Endothelial cell (in vitro differentiated cells): Measurements from ENCODE around the gene PCDHGA2. TPM values are rescaled to one million over a fixed set of nuclear protein-coding genes. Genes with fewer than 3 reads are reported as not detected.
A peak's percentile ranks its signal among the peaks of the same experiment; 100 is the strongest.

Source experiments
- DNase-seq: peaks from one replicate; pipeline ENCODE4 v3.0.0; 2021; ENCODE audit warnings: low spot score
- H3K27ac Mint-ChIP-seq: one replicate; pipeline ENCODE4 v1.8.0; 2021; ENCODE audit warnings: mixed read lengths, inconsistent platforms; ENCODE audit not compliant: unreplicated experiment
- H3K27me3 Mint-ChIP-seq: one replicate; pipeline ENCODE4 v1.8.0; 2021; ENCODE audit warnings: mild to moderate bottlenecking, moderate library complexity, mixed read lengths, inconsistent platforms; ENCODE audit not compliant: unreplicated experiment
- H3K36me3 Mint-ChIP-seq: one replicate; pipeline ENCODE4 v1.8.0; 2021; ENCODE audit warnings: mild to moderate bottlenecking, low read depth, mixed read lengths, inconsistent platforms; ENCODE audit not compliant: unreplicated experiment
- H3K4me1 Mint-ChIP-seq: one replicate; pipeline ENCODE4 v1.8.0; 2021; ENCODE audit warnings: mild to moderate bottlenecking, mixed read lengths, inconsistent platforms; ENCODE audit not compliant: unreplicated experiment
- H3K4me3 Mint-ChIP-seq: one replicate; pipeline ENCODE4 v1.8.0; 2021; ENCODE audit warnings: mild to moderate bottlenecking, mixed read lengths, inconsistent platforms; ENCODE audit not compliant: unreplicated experiment
- H3K9me3 Mint-ChIP-seq: one replicate; pipeline ENCODE4 v1.8.0; 2021; ENCODE audit warnings: mixed read lengths, inconsistent platforms; ENCODE audit not compliant: unreplicated experiment
- total RNA-seq: library from RNA; stranded (reverse); fragmentation: NEBNext Ultra II Directional; extraction: Animal tissue kit (Norgen Biotek cat#: 25700); gene quantifications from one replicate; pipeline ENCODE4 v1.2.1, GENCODE V29; 2021; ENCODE audit not compliant: unreplicated experiment
- TF ChIP-seq, protein P1 (sequence below): fragments of 200-600 bp; sonication (generic); IDR thresholded peaks from one replicate; pipeline ENCODE4 v1.5.0; 2021; ENCODE audit warnings: antibody characterized with exemption; ENCODE audit not compliant: unreplicated experiment

Gene PCDHGA2
- total RNA-seq, 1 donor from 2014 or later = 1.6 TPM

DNA sequence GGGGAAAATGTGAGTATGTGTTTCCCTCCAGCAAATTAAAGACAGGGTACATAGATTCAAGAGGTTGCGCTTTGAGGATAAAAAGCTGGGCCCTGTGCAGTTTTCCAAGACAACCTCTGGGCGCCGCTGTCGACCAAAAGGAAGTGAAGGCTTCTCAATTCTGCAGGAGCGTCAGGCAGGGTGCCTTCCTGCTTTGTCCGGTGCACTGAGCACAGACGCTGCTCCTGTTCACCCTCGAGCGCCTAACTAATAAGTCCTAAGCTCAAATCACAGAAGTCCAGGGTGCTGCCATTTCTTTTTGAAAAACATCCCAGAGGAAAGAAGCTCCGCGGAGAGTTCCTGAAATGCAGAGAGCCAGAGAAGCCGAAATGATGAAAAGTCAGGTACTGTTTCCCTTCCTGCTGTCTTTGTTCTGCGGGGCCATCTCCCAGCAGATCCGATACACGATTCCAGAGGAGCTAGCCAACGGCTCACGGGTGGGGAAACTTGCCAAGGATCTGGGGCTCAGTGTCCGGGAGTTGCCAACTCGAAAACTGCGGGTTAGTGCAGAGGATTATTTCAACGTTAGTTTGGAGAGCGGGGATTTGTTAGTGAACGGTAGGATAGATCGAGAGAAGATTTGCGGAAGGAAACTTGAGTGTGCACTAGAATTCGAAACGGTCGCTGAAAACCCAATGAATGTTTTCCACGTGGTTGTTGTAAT lies 11.5 kb downstream of the PCDHGA2 start, which contains the start of gene PCDHGB1:
PCDHGB1 (plus strand) TSS at position 183 of the 703 bp plus-strand sequence; CDS start at position 345, 162 bp downstream.
- Mint-ChIP-seq H3K4me1 (no peaks in the 10 kb centered on the region), H3K27me3 (peaks cover 5% of the 10 kb centered on the region)
- DNase-seq = peak; percentile 25

DNA sequence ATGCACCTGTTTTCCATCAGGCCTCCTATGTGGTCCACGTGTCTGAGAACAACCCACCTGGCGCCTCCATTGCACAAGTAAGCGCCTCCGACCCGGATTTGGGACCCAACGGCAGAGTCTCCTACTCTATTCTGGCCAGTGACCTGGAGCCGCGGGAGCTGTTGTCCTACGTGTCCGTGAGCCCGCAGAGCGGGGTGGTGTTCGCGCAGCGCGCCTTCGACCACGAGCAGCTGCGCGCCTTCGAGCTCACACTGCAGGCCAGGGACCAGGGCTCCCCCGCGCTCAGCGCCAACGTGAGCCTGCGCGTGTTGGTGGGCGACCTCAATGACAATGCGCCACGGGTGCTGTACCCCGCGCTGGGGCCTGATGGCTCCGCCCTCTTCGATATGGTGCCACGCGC lies 13.0 kb downstream of the PCDHGA2 start:
- no peaks in the 10 kb centered on the region for H3K4me1 Mint-ChIP-seq
- H3K9me3 Mint-ChIP-seq = peaks cover 29% of the 10 kb centered on the region
- no peak overlapping the region for H3K4me3 Mint-ChIP-seq
- peaks cover 6% of the 10 kb centered on the region for H3K27me3 Mint-ChIP-seq
- TF ChIP-seq, protein P1, sequence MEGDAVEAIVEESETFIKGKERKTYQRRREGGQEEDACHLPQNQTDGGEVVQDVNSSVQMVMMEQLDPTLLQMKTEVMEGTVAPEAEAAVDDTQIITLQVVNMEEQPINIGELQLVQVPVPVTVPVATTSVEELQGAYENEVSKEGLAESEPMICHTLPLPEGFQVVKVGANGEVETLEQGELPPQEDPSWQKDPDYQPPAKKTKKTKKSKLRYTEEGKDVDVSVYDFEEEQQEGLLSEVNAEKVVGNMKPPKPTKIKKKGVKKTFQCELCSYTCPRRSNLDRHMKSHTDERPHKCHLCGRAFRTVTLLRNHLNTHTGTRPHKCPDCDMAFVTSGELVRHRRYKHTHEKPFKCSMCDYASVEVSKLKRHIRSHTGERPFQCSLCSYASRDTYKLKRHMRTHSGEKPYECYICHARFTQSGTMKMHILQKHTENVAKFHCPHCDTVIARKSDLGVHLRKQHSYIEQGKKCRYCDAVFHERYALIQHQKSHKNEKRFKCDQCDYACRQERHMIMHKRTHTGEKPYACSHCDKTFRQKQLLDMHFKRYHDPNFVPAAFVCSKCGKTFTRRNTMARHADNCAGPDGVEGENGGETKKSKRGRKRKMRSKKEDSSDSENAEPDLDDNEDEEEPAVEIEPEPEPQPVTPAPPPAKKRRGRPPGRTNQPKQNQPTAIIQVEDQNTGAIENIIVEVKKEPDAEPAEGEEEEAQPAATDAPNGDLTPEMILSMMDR = no peak
- H3K36me3 Mint-ChIP-seq = peaks cover 45% of the 10 kb centered on the region
- DNase-seq = no peak
- no peak overlapping the region for H3K27ac Mint-ChIP-seq

More for the DNA sequence above, 11.5 kb downstream of the PCDHGA2 start, which contains the start of gene PCDHGB1:
- peaks cover 41% of the 10 kb centered on the region for H3K36me3 Mint-ChIP-seq
- TF ChIP-seq, protein P1 = no peak
- H3K9me3 Mint-ChIP-seq = peaks cover 30% of the 10 kb centered on the region
- H3K27ac Mint-ChIP-seq = no peak within 1 kb of the TSS
- H3K4me3 Mint-ChIP-seq = peak within 1 kb of the TSS; percentile 43

DNA sequence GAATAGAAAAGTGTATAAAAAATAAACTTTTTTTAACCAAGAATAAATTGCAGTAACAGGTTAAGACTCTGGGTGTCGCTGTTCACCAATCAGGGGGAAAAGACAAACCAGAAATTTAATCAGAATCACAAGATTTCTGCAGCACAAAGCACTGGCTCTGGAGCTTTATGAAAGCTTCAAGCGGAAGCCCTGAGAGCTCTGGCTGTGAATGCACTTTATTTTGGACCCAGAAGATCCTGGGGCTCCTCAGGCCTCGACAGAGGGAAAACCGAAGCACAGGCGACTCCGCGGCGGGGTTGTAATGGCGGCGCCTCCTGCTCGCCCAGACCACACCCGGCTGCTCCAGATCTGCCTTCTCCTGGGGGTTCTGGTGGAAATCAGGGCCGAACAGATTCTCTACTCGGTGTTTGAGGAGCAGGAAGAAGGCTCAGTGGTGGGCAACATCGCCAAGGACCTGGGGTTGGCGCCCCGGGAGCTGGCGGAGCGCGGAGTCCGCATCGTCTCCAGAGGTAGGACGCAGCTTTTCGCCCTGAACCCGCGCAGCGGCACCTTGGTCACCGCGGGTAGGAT lies 16.4 kb downstream of the PCDHGA2 start, which contains the start of gene PCDHGA4:
PCDHGA4 (plus strand) TSS at position 122 of the 570 bp plus-strand sequence; CDS start at position 209, 87 bp downstream.
- no peak for DNase-seq
- peaks cover 45% of the 10 kb centered on the region for H3K36me3 Mint-ChIP-seq
- TF ChIP-seq, protein P1 = peak; percentile 60
- H3K4me3 Mint-ChIP-seq = peak within 1 kb of the TSS; percentile 51
- peaks cover 4% of the 10 kb centered on the region for H3K27me3 Mint-ChIP-seq
- peaks cover 7% of the 10 kb centered on the region for H3K4me1 Mint-ChIP-seq
- no peak within 1 kb of the TSS for H3K27ac Mint-ChIP-seq
- H3K9me3 Mint-ChIP-seq = peaks cover 27% of the 10 kb centered on the region

DNA sequence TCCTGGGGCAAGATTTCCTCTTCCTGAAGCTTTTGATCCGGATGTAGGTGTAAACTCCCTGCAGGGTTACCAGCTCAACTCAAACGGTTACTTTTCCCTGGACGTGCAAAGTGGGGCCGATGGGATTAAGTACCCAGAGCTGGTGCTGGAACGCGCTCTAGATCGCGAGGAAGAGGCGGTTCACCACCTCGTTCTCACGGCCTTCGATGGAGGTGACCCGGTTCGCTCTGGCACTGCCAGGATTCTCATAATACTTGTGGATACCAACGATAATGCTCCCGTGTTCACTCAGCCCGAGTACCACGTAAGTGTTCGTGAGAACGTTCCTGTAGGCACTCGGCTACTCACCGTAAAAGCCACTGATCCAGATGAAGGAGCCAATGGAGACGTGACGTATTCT lies 17.1 kb downstream of the PCDHGA2 start:
- peaks cover 47% of the 10 kb centered on the region for H3K36me3 Mint-ChIP-seq
- TF ChIP-seq, protein P1 = no peak
- H3K4me1 Mint-ChIP-seq = peaks cover 13% of the 10 kb centered on the region
- peaks cover 5% of the 10 kb centered on the region for H3K27me3 Mint-ChIP-seq
- peaks cover 27% of the 10 kb centered on the region for H3K9me3 Mint-ChIP-seq
- H3K27ac Mint-ChIP-seq = no peak overlapping the region
- DNase-seq = no peak
- peak overlapping the region; percentile 51 for H3K4me3 Mint-ChIP-seq

DNA sequence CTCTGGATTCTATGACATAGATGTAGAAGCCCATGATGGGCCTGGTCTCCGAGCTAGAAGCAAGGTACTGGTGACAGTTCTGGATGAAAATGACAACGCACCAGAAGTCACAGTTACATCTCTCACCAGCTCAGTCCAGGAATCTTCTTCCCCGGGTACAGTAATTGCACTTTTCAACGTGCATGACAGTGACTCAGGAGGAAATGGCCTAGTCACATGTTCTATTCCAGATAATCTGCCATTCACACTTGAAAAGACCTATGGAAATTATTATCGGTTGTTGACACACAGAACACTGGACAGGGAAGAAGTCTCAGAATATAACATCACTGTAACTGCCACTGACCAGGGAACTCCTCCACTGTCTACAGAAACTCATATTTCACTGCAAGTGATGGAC lies 17.6 kb downstream of the PCDHGA2 start:
- DNase-seq = no peak
- Mint-ChIP-seq H3K9me3 (peaks cover 32% of the 10 kb centered on the region), H3K36me3 (peaks cover 52% of the 10 kb centered on the region), H3K27me3 (peaks cover 8% of the 10 kb centered on the region), H3K4me1 (peaks cover 15% of the 10 kb centered on the region), H3K4me3 (peak overlapping the region; percentile 47), H3K27ac (no peak overlapping the region)
- TF ChIP-seq, protein P1 = no peak
